GM12878 (cell line): Measurements from ENCODE around the gene CDC42EP3. TPM values are rescaled to one million over a fixed set of nuclear protein-coding genes. Genes with fewer than 3 reads are reported as not detected.

Experiments used
- ATAC-seq: fragments of 200-7000 bp; cut with Tn5 transposase; 3 replicates; pipeline ENCODE4 v1.9.1; 2020; ENCODE audit warnings: mild to moderate bottlenecking, moderate library complexity
- BruUV-seq: library from RNA; stranded (reverse); fragments of 400-500 nt; replicated peaks from 2 replicates; lab custom pipeline; 2021; lab: Mats Ljungman, UMichigan
- CTCF ChIA-PET: fragments of 300-600 bp; sonication (Branson Sonifier 250); formaldehyde crosslinking; extraction: SDS; loops from one replicate; lab custom pipeline; 2021; ENCODE audit warnings: inconsistent platforms; lab: Yijun Ruan, JAX
- POLR2A ChIA-PET: fragments of 350-600 bp; formaldehyde crosslinking; extraction: SDS; loops from one replicate; lab custom pipeline; 2021; ENCODE audit warnings: inconsistent platforms; lab: Charles Lee
- RAD21 ChIA-PET: fragments of 300-600 bp; sonication (Branson Sonifier 250); formaldehyde crosslinking; loops from one replicate; lab custom pipeline; 2023; ENCODE audit warnings: antibody characterized with exemption; ENCODE audit not compliant: unreplicated experiment; lab: Charles Lee
- SMC1A ChIA-PET: fragments of 300-600 bp; sonication (Branson Sonifier 250); formaldehyde crosslinking; loops from one replicate; lab custom pipeline; 2023; ENCODE audit not compliant: unreplicated experiment, uncharacterized antibody; lab: Charles Lee
- DNase-seq: peaks from one replicate; pipeline ENCODE4 v3.0.0-alpha.2; 2011; ENCODE audit warnings: low read depth, low spot score
- FAIRE-seq: peaks from 3 replicates; lab custom pipeline; 2011; peaks lifted over from hg19 to GRCh38; lab: Jason Lieb, UNC
- H2AFZ ChIP-seq: 2 replicates; pipeline ENCODE4 v1.6.0; 2011; ENCODE audit warnings: low read depth, low read length, control low read depth; ENCODE audit not compliant: control insufficient read depth
- H3K27ac ChIP-seq: 2 replicates; pipeline ENCODE4 v1.5.1; 2011; ENCODE audit warnings: control low read depth; ENCODE audit not compliant: control insufficient read depth, insufficient read depth
- H3K27me3 ChIP-seq, 2 experiments: replicated peaks in 1 of 2; 2 replicates each; pipeline versions ENCODE4 v1.6.0 to v1.6.1; 2011; ENCODE audit warnings: low read length in 1 of 2; ENCODE audit not compliant: control insufficient read depth in 2 of 2, insufficient read depth in 2 of 2
- H3K36me3 ChIP-seq, 2 experiments: 2 replicates each; pipeline ENCODE4 v1.5.1; 2011; ENCODE audit warnings: low read length in 1 of 2; ENCODE audit not compliant: control insufficient read depth in 2 of 2, insufficient read depth in 2 of 2
- H3K4me1 ChIP-seq: 2 replicates; pipeline ENCODE4 v1.6.1; 2011; ENCODE audit warnings: mild to moderate bottlenecking, low read length, moderate library complexity, mixed read lengths; ENCODE audit not compliant: control insufficient read depth, insufficient read depth
- H3K4me2 ChIP-seq: 2 replicates; pipeline ENCODE4 v1.6.0; 2011; ENCODE audit warnings: control low read depth; ENCODE audit not compliant: control insufficient read depth, insufficient read depth
- H3K4me3 ChIP-seq: fragments of 200-600 bp; sonication (generic); 2 replicates; pipeline ENCODE4 v1.5.1; 2016
- H3K79me2 ChIP-seq: 2 replicates; pipeline ENCODE4 v1.6.0; 2011; ENCODE audit warnings: low read length; ENCODE audit not compliant: control insufficient read depth, insufficient read depth
- H3K9ac ChIP-seq: 2 replicates; pipeline ENCODE4 v1.8.0; 2011; ENCODE audit warnings: low read length, control low read depth, mixed read lengths; ENCODE audit not compliant: control insufficient read depth, insufficient read depth
- H3K9me3 ChIP-seq: replicated peaks from 3 replicates; pipeline ENCODE4 v1.5.1; 2011; ENCODE audit warnings: mild to moderate bottlenecking, low read length; ENCODE audit not compliant: control insufficient read depth, insufficient read depth
- H4K20me1 ChIP-seq: 2 replicates; pipeline ENCODE4 v1.6.0; 2011; ENCODE audit not compliant: control insufficient read depth, insufficient read depth
- GATAD2B ChIP-seq: fragments of 450-650 bp; conservative IDR thresholded peaks from 2 replicates; pipeline ENCODE4 v1.6.1; 2017; ENCODE audit warnings: low read depth, mild to moderate bottlenecking, moderate library complexity
- POLR2A ChIP-seq: IDR thresholded peaks from 2 replicates; pipeline ENCODE4 v1.6.1; 2011; ENCODE audit warnings: low read depth, mild to moderate bottlenecking, low read length
- POLR2AphosphoS2 ChIP-seq: IDR thresholded peaks from 2 replicates; pipeline ENCODE4 v1.6.1; 2011; ENCODE audit warnings: low read depth, mild to moderate bottlenecking, low read length, improper control_type of control experiment, moderate library complexity
- ZBTB40 ChIP-seq: fragments of 450-650 bp; IDR thresholded peaks from 2 replicates; pipeline ENCODE4 v1.6.1; 2016; ENCODE audit warnings: mild to moderate bottlenecking, moderate library complexity, borderline replicate concordance
- WGBS: methylation state at CpG from one replicate; pipeline ENCODE4 v1.1.6; 2016; ENCODE audit warnings: low lambda C conversion rate; ENCODE audit not compliant: insufficient replicate concordance, insufficient coverage; ENCODE audit errors: missing lambda C conversion rate; 5-methylcytosine and 5-hydroxymethylcytosine counted together
- in situ Hi-C: fragments of 300-500 bp; cut with MboI; formaldehyde crosslinking; loops from 9 replicates; pipeline ENCODE4 v1.14.3; 2018; ENCODE audit warnings: mixed read lengths
- intact Hi-C: fragments of 100-400 bp; cut with micrococcal nuclease; formaldehyde crosslinking; loops from one replicate; pipeline ENCODE4 v1.14.2; 2022; ENCODE audit not compliant: unreplicated experiment
- polyA plus RNA-seq, 11 experiments: library from polyadenylated mRNA; depleted of rRNA in 4 of 11; unstranded in 6 of 11; stranded (reverse) in 5 of 11; fragments of >200 nt; fragmentation: Nextera tagmentation in 4 of 11; fragmentation: Illumina TruSeq in 1 of 11; extraction: Ambion mirVana in 4 of 11; extraction: Trizol in 1 of 11; gene quantifications; 1 replicate in 1 of 11; 2 replicates in 10 of 11; pipeline versions ENCODE4 v1.2.1 to v1.2.3, GENCODE V29; 2011 to 2016; ENCODE audit warnings: inconsistent platforms in 2 of 11, missing spikeins in 2 of 11, low read depth in 1 of 11
- total RNA-seq, 4 experiments: library from RNA; depleted of rRNA in 3 of 4; stranded (reverse); fragments of >200 nt in 3 of 4; fragmentation: Illumina TruSeq in 1 of 4; extraction: Trizol in 1 of 4; gene quantifications; 2 replicates each; pipeline versions ENCODE4 v1.2.1 to v1.2.3, GENCODE V29; 2013 to 2021

The CDC42EP3 gene
- total and polyA plus RNA-seq, 10 of the 15 experiments (the other 5 are each of a cell fraction or from before 2014, with no cell fraction given), result 11.8 to 86.9 (median 52.9) TPM

GRCh38 chr2:37642907-37643729 lies 28.3 kb downstream of the CDC42EP3 start:
- 44% methylated on average over 6 of the region's 6 CpGs for WGBS

More at GRCh38 chr2:37642907-37643729, 28.3 kb downstream of the CDC42EP3 start:
- BruUV-seq, result no TSS peak
- Histone ChIP-seq H3K36me3 (peaks cover 15 to 42% of the 10 kb centered on the region in 2 experiments), H3K4me3 (no peak overlapping the region), H2AFZ (no peak overlapping the region), H3K9me3 (peaks cover 7% of the 10 kb centered on the region), H3K79me2 (peaks cover 65% of the 10 kb centered on the region), H3K27ac (peak overlapping the region; percentile 13; the same call in 1 of the 2 replicates), H3K4me2 (peak overlapping the region; percentile 46; the same call in 1 of the 2 replicates), H4K20me1 (no peaks in the 10 kb centered on the region), H3K9ac (no peak overlapping the region), H3K27me3 (no peaks in the 10 kb centered on the region), H3K4me1 (peaks cover 16% of the 10 kb centered on the region)
- CTCF ChIA-PET, result interaction anchor here (1.6 to 2.0 kb wide), 3 partner anchors 9 to 234 kb away, joined by 3 to 9 read pairs (median 5); no protein-coding TSS in a partner anchor
- ATAC-seq (no peak), FAIRE-seq (no peak), DNase-seq (no peak)
- TF ChIP-seq POLR2AphosphoS2, result 0 out of 2 replicates have a peak, but pooled peaks have one; percentile 28
- TF ChIP-seq ZBTB40, result no peak
- TF ChIP-seq POLR2A, result no peak
- TF ChIP-seq GATAD2B, result no peak
- intact Hi-C loops, result no loop called here
- RAD21 ChIA-PET, result interaction anchor here (0.8 to 5.9 kb wide), 5 partner anchors 10 to 242 kb away, joined by 3 to 33 read pairs (median 3); no protein-coding TSS in a partner anchor
- POLR2A ChIA-PET, result interaction anchor here (0.6 to 4.8 kb wide), 3 partner anchors 10 to 72 kb away, joined by 3 to 45 read pairs (median 4); no protein-coding TSS in a partner anchor
- SMC1A ChIA-PET, result interaction anchor here (0.7 to 4.5 kb wide), 14 partner anchors 10 to 228 kb away, joined by 3 to 23 read pairs (median 6); no protein-coding TSS in a partner anchor
- in situ Hi-C loops, result no loop called here
